Measurements from ENCODE around the gene CDC42BPG.
"Not testable (repeated sequence)": the region's sequence is repeated elsewhere in the genome, so short reads cannot be mapped to it uniquely, and the experiment has no call there.

The CDC42BPG gene

GRCh38 chr11:64851831-64852351 lies 7.4 kb upstream of the CDC42BPG start:
- no peak for DNase-seq (ENCODE audit: low read depth in 2 of 2, low spot score in 1 of 2)

GRCh38 chr11:64850979-64851567 lies 6.6 kb upstream of the CDC42BPG start:
- DNase-seq (ENCODE audit: low read depth in 2 of 2, low spot score in 1 of 2), result no peak

- no peak for DNase-seq (ENCODE audit: low read depth in 2 of 2, low spot score in 1 of 2)
These were observed 5.3 kb upstream of the CDC42BPG start for GRCh38 chr11:64849598-64850356.

- no peak for DNase-seq (ENCODE audit: low read depth in 2 of 2, low spot score in 1 of 2)
These were observed 4.6 kb upstream of the CDC42BPG start for GRCh38 chr11:64848826-64849597.

- no peak for DNase-seq (ENCODE audit: low read depth in 2 of 2, low spot score in 1 of 2)
These were observed 3.9 kb upstream of the CDC42BPG start for GRCh38 chr11:64848214-64848825.

- peak; percentile 80 to 90 for DNase-seq (ENCODE audit: low read depth in 2 of 2, low spot score in 1 of 2)
These were observed 2.7 kb upstream of the CDC42BPG start for GRCh38 chr11:64846998-64847666.

- not testable (repeated sequence) for DNase-seq (ENCODE audit: low read depth in 2 of 2, low spot score in 1 of 2)
These were observed 1.3 kb upstream of the CDC42BPG start for GRCh38 chr11:64845776-64846129.

- no peak for DNase-seq (ENCODE audit: low read depth in 2 of 2, low spot score in 1 of 2)
These were observed 799 bp upstream of the CDC42BPG start for GRCh38 chr11:64845129-64845775.

- no peak for DNase-seq (ENCODE audit: low read depth in 2 of 2, low spot score in 1 of 2)
These were observed 645 bp downstream of the CDC42BPG start for GRCh38 chr11:64843686-64844329.

GRCh38 chr11:64842851-64843685 lies 1.4 kb downstream of the CDC42BPG start:
- no peak for DNase-seq (ENCODE audit: low read depth in 2 of 2, low spot score in 1 of 2)

- DNase-seq (ENCODE audit: low read depth in 2 of 2, low spot score in 1 of 2), result no peak
These were observed 2.1 kb downstream of the CDC42BPG start for GRCh38 chr11:64842366-64842759.

- DNase-seq (ENCODE audit: low read depth in 2 of 2, low spot score in 1 of 2), result no peak
These were observed 2.7 kb downstream of the CDC42BPG start for GRCh38 chr11:64841592-64842365.

- DNase-seq (ENCODE audit: low read depth in 2 of 2, low spot score in 1 of 2), result no peak
These were observed 4.3 kb downstream of the CDC42BPG start for GRCh38 chr11:64839887-64840782.

- DNase-seq (ENCODE audit: low read depth in 2 of 2, low spot score in 1 of 2), result no peak
These were observed 5.1 kb downstream of the CDC42BPG start for GRCh38 chr11:64839335-64839734.

- no peak for DNase-seq (ENCODE audit: low read depth in 2 of 2, low spot score in 1 of 2)
These were observed 5.7 kb downstream of the CDC42BPG start for GRCh38 chr11:64838600-64839334.

GRCh38 chr11:64837887-64838351 lies 6.5 kb downstream of the CDC42BPG start:
- DNase-seq (ENCODE audit: low read depth in 2 of 2, low spot score in 1 of 2), result no peak

Data from stimulated activated CD8-positive, alpha-beta memory T cell treated with anti-CD3 and anti-CD28 coated beads, Interleukin-4, amount 100 ng/mL, for 4 hours (primary cell).